ENCODE results near the gene ZNF670.

GRCh38 chr1:247111700-247112478 lies 33.3 kb upstream of the ZNF670 start:
- peak in 1 of 6 experiments; percentile 6 for TF ChIP-seq CTCF (IDR thresholded peaks at IDR 0.05)
- peak; percentile 25 to 86 for TF ChIP-seq POLR2A (IDR thresholded peaks at IDR 0.05)
